ENCODE measurements around the gene RIC3. TPM values are rescaled to one million over a fixed set of nuclear protein-coding genes. Genes with fewer than 3 reads are reported as not detected.

RIC3 gene, protein sequence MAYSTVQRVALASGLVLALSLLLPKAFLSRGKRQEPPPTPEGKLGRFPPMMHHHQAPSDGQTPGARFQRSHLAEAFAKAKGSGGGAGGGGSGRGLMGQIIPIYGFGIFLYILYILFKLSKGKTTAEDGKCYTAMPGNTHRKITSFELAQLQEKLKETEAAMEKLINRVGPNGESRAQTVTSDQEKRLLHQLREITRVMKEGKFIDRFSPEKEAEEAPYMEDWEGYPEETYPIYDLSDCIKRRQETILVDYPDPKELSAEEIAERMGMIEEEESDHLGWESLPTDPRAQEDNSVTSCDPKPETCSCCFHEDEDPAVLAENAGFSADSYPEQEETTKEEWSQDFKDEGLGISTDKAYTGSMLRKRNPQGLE
- total RNA-seq, result 11.2 TPM

DNA sequence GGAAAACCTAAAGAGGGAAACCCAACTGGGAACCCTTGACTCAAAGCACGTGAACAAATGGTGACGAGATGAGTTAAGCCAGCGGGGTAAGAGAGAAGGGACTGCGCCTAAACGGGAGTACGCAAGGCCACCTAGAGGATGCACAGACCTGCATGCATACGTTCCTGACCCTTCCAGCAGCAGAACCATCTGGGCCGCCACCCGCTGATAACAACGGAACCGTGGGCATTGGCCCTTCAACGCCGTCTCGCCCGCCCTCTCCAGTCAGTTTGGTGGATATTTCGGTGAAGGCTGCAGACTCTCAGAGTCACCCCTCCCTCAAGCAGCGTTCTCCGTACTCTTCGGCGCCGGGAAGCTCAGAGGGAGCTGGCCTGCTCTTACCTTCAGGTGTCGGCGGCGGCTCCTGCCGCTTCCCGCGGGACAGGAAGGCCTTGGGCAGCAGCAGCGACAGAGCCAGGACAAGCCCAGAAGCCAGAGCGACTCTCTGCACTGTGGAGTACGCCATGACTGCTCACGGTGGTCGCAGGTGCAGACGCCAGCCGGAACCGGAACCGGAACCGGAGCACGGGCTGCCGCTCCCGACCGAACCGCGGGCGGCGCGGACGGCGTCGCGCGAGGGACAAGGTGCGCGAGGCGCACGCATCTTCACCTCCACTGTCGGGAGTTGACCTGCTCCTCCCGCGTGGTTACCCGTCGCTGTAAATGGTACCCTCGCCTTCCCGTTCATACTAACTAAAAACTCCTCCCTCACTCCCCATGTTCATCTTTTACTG lies at the start of gene RIC3:
RIC3 (minus strand) TSS at position 541 of the 773 bp plus-strand sequence; CDS start at position 505, 36 bp downstream.

DNA sequence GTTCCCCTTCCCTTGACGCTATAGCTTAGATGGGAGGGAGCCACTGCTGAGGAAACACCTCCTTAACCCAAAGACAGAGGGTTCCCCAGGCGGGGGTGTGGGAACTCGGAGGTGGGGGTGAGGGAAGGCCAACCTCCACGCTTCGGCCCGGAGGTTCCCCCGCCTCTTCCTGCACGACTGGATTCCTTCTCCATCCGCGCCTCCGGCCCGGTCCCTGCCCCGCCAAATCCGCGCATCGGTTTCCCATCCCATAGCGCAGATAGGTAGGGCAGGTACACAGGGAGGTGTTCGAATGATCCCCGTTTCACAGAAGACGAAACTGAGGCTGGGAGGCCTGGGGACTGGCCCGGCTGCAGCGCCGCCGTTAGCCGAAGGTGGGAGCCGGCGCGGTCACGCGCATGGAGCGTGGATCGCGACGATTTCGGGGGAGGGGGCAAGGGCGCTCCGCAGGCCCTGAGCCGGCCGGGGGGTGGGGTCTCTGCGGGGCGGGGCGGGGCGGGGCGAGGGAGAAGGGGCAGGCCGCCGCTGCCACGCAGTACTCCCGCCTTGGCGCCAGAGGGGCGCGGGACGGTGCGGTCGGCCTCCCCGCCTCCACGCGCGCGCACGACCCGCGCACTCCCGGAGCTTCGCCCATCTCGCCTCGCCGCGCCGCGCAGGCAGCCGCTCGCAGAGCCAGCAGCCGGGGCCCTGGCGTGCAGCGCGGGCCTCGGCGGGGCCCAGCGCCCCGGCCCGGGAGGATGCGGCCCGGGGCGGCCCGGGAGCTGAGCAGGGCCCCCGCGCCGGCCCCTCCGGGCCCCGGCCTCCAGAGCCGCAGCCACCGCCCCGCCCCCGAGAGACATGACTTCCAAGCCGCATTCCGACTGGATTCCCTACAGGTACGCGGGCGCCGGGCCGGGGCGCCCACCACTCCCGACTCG lies 87.9 kb downstream of the RIC3 start, which contains the start of gene TUB:
TUB (plus strand) TSS at position 538 of the 917 bp plus-strand sequence; CDS start at position 838, 300 bp downstream.

Other genes starting within 250 kb of the RIC3 start
- not detected for gene OR10A6, start 237.8 kb downstream of the RIC3 start, total RNA-seq
- gene OR10A3, start 227.3 kb downstream of the RIC3 start, total RNA-seq, result not detected
- not detected for gene NLRP10, start 203.6 kb downstream of the RIC3 start, total RNA-seq
- 669 TPM for gene EIF3F, start 181.7 kb downstream of the RIC3 start, total RNA-seq
- gene TUB, start 87.8 kb downstream of the RIC3 start, total RNA-seq, result 20.4 TPM
- 0.99 TPM for gene LMO1, start 94.9 kb upstream of the RIC3 start, total RNA-seq